NCI-H774 (cell line): ENCODE data around the gene AKIRIN2.
"Not testable (repeated sequence)": the region's sequence is repeated elsewhere in the genome, so short reads cannot be mapped to it uniquely, and the experiment has no call there.

Experiments
- DNase-seq: peaks from one replicate; lab custom pipeline; 2025; lab: John Stamatoyannopoulos, UW

The AKIRIN2 gene

GRCh38 chr6:87718662-87719433, 16.8 kb upstream of the AKIRIN2 start:
- no peak for DNase-seq

- DNase-seq: no peak
Observed at GRCh38 chr6:87716928-87717614, 15.0 kb upstream of the AKIRIN2 start.

- DNase-seq: no peak
Observed at GRCh38 chr6:87714093-87714842, 12.2 kb upstream of the AKIRIN2 start.

- DNase-seq: not testable (repeated sequence)
Observed at GRCh38 chr6:87712713-87713112, 10.7 kb upstream of the AKIRIN2 start.

- no peak for DNase-seq
Observed at GRCh38 chr6:87710090-87710489, 8.1 kb upstream of the AKIRIN2 start.

- not testable (repeated sequence) for DNase-seq
Observed at GRCh38 chr6:87708581-87709427, 6.8 kb upstream of the AKIRIN2 start.

- no peak for DNase-seq
Observed at GRCh38 chr6:87706187-87706966, 4.3 kb upstream of the AKIRIN2 start.

GRCh38 chr6:87705070-87705691, 3.1 kb upstream of the AKIRIN2 start:
- no peak for DNase-seq

GRCh38 chr6:87703039-87703438, 1.0 kb upstream of the AKIRIN2 start:
- not testable (repeated sequence) for DNase-seq

GRCh38 chr6:87702589-87702945, 534 bp upstream of the AKIRIN2 start:
- DNase-seq: peak; percentile 77

GRCh38 chr6:87701344-87701675, 723 bp downstream of the AKIRIN2 start:
- DNase-seq: no peak

- DNase-seq: peak; percentile 61
Observed at GRCh38 chr6:87700397-87701343, 1.4 kb downstream of the AKIRIN2 start.

GRCh38 chr6:87699576-87699975, 2.5 kb downstream of the AKIRIN2 start:
- no peak for DNase-seq

GRCh38 chr6:87698547-87699006, 3.5 kb downstream of the AKIRIN2 start:
- DNase-seq: no peak

- DNase-seq: peak; percentile 60
Observed at GRCh38 chr6:87697581-87698546, 4.2 kb downstream of the AKIRIN2 start.

- DNase-seq: not testable (repeated sequence)
Observed at GRCh38 chr6:87696817-87697216, 5.2 kb downstream of the AKIRIN2 start.

GRCh38 chr6:87692086-87692485, 9.9 kb downstream of the AKIRIN2 start:
- DNase-seq: no peak

GRCh38 chr6:87690441-87690840, 11.6 kb downstream of the AKIRIN2 start:
- no peak for DNase-seq
